Measurements from ENCODE around the gene RAI1.

- TF ChIP-seq ZBTB1 (tag by site-specific recombination; IDR thresholded peaks at IDR 0.05) (no peak), ZNF274 (IDR thresholded peaks at IDR 0.05; ENCODE audit: low read length) (no peak), ZNF274 (tag by site-specific recombination; IDR thresholded peaks at IDR 0.05; ENCODE audit: borderline replicate concordance) (no peak), ZNF155 (tag by site-specific recombination; IDR thresholded peaks at IDR 0.05) (no peak), ZNF792 (tag by site-specific recombination; IDR thresholded peaks at IDR 0.05) (no peak), ATF2 (tag by site-specific recombination; IDR thresholded peaks at IDR 0.05; ENCODE audit: low read depth) (no peak), ZNF114 (tag by site-specific recombination; IDR thresholded peaks at IDR 0.05) (no peak), ZNF157 (tag by site-specific recombination; IDR thresholded peaks at IDR 0.05) (no peak)
- TF ChIP-seq, protein P1, sequence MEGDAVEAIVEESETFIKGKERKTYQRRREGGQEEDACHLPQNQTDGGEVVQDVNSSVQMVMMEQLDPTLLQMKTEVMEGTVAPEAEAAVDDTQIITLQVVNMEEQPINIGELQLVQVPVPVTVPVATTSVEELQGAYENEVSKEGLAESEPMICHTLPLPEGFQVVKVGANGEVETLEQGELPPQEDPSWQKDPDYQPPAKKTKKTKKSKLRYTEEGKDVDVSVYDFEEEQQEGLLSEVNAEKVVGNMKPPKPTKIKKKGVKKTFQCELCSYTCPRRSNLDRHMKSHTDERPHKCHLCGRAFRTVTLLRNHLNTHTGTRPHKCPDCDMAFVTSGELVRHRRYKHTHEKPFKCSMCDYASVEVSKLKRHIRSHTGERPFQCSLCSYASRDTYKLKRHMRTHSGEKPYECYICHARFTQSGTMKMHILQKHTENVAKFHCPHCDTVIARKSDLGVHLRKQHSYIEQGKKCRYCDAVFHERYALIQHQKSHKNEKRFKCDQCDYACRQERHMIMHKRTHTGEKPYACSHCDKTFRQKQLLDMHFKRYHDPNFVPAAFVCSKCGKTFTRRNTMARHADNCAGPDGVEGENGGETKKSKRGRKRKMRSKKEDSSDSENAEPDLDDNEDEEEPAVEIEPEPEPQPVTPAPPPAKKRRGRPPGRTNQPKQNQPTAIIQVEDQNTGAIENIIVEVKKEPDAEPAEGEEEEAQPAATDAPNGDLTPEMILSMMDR (tag by site-specific recombination; IDR thresholded peaks at IDR 0.05), result no peak
- TF ChIP-seq, protein P2, sequence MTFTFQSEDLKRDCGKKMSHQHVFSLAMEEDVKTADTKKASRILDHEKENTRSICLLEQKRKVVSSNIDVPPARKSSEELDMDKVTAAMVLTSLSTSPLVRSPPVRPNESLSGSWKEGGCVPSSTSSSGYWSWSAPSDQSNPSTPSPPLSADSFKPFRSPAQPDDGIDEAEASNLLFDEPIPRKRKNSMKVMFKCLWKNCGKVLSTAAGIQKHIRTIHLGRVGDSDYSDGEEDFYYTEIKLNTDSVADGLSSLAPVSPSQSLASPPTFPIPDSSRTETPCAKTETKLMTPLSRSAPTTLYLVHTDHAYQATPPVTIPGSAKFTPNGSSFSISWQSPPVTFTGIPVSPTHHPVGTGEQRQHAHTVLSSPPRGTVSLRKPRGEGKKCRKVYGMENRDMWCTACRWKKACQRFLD (tag by site-specific recombination; IDR thresholded peaks at IDR 0.05), result no peak
- TF ChIP-seq, protein P3, sequence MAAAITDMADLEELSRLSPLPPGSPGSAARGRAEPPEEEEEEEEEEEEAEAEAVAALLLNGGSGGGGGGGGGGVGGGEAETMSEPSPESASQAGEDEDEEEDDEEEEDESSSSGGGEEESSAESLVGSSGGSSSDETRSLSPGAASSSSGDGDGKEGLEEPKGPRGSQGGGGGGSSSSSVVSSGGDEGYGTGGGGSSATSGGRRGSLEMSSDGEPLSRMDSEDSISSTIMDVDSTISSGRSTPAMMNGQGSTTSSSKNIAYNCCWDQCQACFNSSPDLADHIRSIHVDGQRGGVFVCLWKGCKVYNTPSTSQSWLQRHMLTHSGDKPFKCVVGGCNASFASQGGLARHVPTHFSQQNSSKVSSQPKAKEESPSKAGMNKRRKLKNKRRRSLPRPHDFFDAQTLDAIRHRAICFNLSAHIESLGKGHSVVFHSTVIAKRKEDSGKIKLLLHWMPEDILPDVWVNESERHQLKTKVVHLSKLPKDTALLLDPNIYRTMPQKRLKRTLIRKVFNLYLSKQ (tag by site-specific recombination; IDR thresholded peaks at IDR 0.05; ENCODE audit: borderline replicate concordance), result no peak
- TF ChIP-seq, protein P4, sequence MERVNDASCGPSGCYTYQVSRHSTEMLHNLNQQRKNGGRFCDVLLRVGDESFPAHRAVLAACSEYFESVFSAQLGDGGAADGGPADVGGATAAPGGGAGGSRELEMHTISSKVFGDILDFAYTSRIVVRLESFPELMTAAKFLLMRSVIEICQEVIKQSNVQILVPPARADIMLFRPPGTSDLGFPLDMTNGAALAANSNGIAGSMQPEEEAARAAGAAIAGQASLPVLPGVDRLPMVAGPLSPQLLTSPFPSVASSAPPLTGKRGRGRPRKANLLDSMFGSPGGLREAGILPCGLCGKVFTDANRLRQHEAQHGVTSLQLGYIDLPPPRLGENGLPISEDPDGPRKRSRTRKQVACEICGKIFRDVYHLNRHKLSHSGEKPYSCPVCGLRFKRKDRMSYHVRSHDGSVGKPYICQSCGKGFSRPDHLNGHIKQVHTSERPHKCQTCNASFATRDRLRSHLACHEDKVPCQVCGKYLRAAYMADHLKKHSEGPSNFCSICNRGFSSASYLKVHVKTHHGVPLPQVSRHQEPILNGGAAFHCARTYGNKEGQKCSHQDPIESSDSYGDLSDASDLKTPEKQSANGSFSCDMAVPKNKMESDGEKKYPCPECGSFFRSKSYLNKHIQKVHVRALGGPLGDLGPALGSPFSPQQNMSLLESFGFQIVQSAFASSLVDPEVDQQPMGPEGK (tag by site-specific recombination; IDR thresholded peaks at IDR 0.05), result no peak
Observed at GRCh38 chr17:17820046-17820445, 138.8 kb downstream of the RAI1 start.

Data from HEK293 (cell line).